Measurements from ENCODE around the gene USP24.

- TF ChIP-seq CTCF (conservative IDR thresholded peaks at IDR 0.05; ENCODE audit: low read depth, low read length), result no peak
- no peak for TF ChIP-seq EZH2phosphoT487 (IDR thresholded peaks at IDR 0.05; ENCODE audit: borderline replicate concordance, low read length)
- no peak for TF ChIP-seq EZH2 (IDR thresholded peaks at IDR 0.05; ENCODE audit: low read length, unreplicated experiment)
These were observed 155.6 kb downstream of the USP24 start for GRCh38 chr1:55059302-55060132.

All from PC-3 (cell line).